Type B pancreatic cell (in vitro differentiated cells): ENCODE results near the gene UBE2L6. TPM values are rescaled to one million over a fixed set of nuclear protein-coding genes. Genes with fewer than 3 reads are reported as not detected.

ENCODE experiments used
- DNase-seq: peaks from one replicate; pipeline ENCODE4 v3.0.0; 2021; ENCODE audit warnings: mixed read lengths; ENCODE audit not compliant: unreplicated experiment; ENCODE audit errors: extremely low spot score
- H3K27ac Mint-ChIP-seq: 2 replicates; pipeline ENCODE4 v1.8.0; 2021; ENCODE audit warnings: mild to moderate bottlenecking, mixed read lengths
- H3K27me3 Mint-ChIP-seq: 2 replicates; pipeline ENCODE4 v1.8.0; 2021; ENCODE audit warnings: mixed read lengths
- H3K36me3 Mint-ChIP-seq: 2 replicates; pipeline ENCODE4 v1.8.0; 2021; ENCODE audit warnings: mixed read lengths
- H3K4me1 Mint-ChIP-seq: one replicate; pipeline ENCODE4 v1.8.0; 2021; ENCODE audit warnings: mixed read lengths; ENCODE audit not compliant: unreplicated experiment
- H3K4me3 Mint-ChIP-seq: 2 replicates; pipeline ENCODE4 v1.8.0; 2021; ENCODE audit warnings: mild to moderate bottlenecking, mixed read lengths
- H3K9me3 Mint-ChIP-seq: 2 replicates; pipeline ENCODE4 v1.8.0; 2021; ENCODE audit warnings: mixed read lengths
- total RNA-seq: library from RNA; stranded (reverse); gene quantifications from 2 replicates; pipeline ENCODE4 v1.2.1, GENCODE V29; 2021; ENCODE audit warnings: low replicate concordance
- TF ChIP-seq, protein P1 (sequence below): fragments of 200-600 bp; sonication (generic); conservative IDR thresholded peaks from 2 replicates; pipeline ENCODE4 v1.5.0; 2021; ENCODE audit warnings: antibody characterized with exemption, mild to moderate bottlenecking

UBE2L6 gene
- total RNA-seq, 1 donor from 2014 or later = 65.1 TPM

DNA sequence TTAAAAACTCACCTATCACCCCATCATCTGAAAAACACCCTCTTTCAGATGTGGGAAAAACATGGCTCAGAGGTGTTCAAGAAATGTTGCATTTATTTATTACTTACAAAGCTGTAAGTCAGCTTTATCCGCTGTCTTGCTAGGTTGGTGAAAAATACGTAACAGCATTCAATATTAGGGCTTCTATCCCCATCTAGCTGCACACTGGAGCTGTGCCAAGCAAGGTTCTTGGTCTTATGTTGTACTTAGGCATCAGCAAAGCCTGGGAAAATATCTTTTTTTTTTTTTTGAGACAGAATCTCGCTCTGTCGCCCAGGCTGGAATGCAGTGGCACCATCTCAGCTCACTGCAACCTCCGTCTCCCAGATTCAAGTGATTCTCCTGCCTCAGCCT is 37.6 kb upstream of the UBE2L6 start:
- TF ChIP-seq, protein P1, sequence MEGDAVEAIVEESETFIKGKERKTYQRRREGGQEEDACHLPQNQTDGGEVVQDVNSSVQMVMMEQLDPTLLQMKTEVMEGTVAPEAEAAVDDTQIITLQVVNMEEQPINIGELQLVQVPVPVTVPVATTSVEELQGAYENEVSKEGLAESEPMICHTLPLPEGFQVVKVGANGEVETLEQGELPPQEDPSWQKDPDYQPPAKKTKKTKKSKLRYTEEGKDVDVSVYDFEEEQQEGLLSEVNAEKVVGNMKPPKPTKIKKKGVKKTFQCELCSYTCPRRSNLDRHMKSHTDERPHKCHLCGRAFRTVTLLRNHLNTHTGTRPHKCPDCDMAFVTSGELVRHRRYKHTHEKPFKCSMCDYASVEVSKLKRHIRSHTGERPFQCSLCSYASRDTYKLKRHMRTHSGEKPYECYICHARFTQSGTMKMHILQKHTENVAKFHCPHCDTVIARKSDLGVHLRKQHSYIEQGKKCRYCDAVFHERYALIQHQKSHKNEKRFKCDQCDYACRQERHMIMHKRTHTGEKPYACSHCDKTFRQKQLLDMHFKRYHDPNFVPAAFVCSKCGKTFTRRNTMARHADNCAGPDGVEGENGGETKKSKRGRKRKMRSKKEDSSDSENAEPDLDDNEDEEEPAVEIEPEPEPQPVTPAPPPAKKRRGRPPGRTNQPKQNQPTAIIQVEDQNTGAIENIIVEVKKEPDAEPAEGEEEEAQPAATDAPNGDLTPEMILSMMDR = no peak
- Mint-ChIP-seq H3K4me3 (no peak overlapping the region), H3K27ac (no peak overlapping the region), H3K27me3 (no peaks in the 10 kb centered on the region), H3K36me3 (peaks cover 11% of the 10 kb centered on the region), H3K4me1 (peaks cover 7% of the 10 kb centered on the region), H3K9me3 (no peaks in the 10 kb centered on the region)
- DNase-seq = no peak

DNA sequence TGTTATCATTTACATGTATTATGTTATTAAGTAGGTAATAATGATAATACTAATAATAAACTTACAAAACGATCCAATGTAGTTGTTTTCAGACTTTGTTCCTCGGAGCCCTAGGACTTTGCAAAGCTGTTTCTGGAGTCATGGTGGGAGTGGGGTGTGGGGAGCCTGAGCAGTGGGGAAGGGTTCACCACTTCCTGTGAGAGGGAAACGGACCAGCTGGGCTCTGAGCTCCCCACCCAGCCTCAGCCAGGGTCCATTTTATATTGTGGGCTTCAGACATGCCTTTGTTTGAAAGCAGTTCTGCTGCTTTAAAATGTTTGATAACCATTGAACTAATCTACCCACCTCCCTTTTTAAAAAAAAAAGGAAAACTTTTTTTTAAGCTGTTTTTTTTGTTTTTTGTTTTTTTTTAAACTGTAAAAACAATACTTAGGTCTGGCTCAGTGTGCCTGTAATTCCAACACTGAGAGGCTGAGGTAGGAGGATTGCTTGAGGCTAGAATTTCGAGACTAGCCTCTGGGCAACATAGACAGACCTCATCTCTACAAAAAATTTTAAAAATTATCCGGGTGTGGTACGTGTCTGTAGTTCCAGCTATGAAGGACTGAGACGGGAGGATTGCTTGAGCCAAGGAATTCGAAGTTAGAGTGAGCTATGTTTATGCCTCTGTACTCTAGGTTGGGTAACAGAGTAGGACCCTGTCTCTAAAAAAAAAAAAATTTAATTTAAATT is 37.0 kb upstream of the UBE2L6 start:
- H3K27ac Mint-ChIP-seq = no peak overlapping the region
- peaks cover 12% of the 10 kb centered on the region for H3K4me1 Mint-ChIP-seq
- no peak overlapping the region for H3K4me3 Mint-ChIP-seq
- no peak for DNase-seq
- H3K9me3 Mint-ChIP-seq = no peaks in the 10 kb centered on the region
- TF ChIP-seq, protein P1 = no peak
- H3K27me3 Mint-ChIP-seq = no peaks in the 10 kb centered on the region
- H3K36me3 Mint-ChIP-seq = peaks cover 11% of the 10 kb centered on the region

DNA sequence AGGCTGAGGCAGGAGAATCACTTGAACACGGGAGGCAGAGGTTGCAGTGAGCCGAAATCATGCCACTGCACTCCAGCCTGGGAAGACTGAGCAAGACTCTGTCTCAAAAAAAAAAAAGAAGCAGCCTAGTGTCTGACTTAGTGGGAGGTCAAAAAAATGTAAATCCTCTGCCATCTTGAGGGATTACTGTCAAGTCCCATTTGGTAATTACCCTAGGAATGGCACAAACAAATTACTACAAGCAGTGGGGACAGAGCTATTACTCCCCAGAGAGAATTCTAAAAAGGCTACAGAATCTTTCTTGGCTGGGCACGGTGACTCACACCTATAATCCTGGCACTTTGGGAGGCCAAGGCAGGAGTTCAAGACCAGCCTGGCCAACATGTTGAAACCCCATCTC is 33.8 kb upstream of the UBE2L6 start:
- Mint-ChIP-seq H3K36me3 (peaks cover 6% of the 10 kb centered on the region), H3K4me1 (peaks cover 32% of the 10 kb centered on the region), H3K27me3 (no peaks in the 10 kb centered on the region), H3K4me3 (no peak overlapping the region), H3K9me3 (no peaks in the 10 kb centered on the region), H3K27ac (no peak overlapping the region)
- no peak for DNase-seq
- TF ChIP-seq, protein P1 = no peak

DNA sequence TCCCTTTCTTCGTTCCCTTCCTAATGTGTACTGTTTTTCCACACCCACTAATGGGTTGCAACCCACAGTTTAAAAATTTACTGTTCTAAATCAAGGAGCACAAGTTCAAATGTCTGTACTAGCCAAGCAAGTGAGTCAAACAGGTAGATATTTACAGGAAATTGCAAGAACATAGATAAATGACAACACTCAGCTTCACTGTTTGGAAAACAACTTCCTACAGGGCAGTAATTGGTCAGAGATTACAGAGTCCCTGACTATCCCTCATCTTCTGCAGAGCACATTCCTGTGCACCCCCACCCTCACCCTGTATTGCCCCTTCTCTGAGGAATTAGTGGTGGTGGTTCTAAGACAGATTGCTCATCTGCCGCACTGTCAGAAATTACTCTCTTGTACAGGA is 31.9 kb upstream of the UBE2L6 start:
- Mint-ChIP-seq H3K4me1 (peaks cover 40% of the 10 kb centered on the region), H3K27me3 (no peaks in the 10 kb centered on the region), H3K36me3 (peaks cover 3% of the 10 kb centered on the region), H3K27ac (peak overlapping the region; percentile 91), H3K4me3 (peak overlapping the region; percentile 86), H3K9me3 (no peaks in the 10 kb centered on the region)
- TF ChIP-seq, protein P1 = no peak
- no peak for DNase-seq

DNA sequence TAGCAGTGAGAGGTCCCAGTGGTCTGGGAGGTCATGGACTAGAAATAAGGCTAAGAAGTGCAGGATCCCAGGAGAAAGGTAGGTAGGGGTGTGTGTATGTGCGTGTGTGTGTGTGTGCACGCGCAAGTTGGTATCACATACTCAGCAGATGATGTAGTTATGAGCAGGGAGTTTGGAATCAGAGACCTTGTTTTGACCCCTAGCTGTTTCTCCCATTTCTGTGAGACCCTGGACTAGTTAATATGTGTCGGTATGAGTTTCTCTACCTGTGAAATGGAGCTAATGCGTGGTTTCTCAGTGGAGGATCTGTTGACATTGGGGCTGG is 31.3 kb upstream of the UBE2L6 start:
- TF ChIP-seq, protein P1 = no peak
- Mint-ChIP-seq H3K36me3 (peaks cover 3% of the 10 kb centered on the region), H3K27ac (peak overlapping the region; percentile 91), H3K4me3 (peak overlapping the region; percentile 86), H3K9me3 (no peaks in the 10 kb centered on the region), H3K27me3 (no peaks in the 10 kb centered on the region), H3K4me1 (peaks cover 40% of the 10 kb centered on the region)
- no peak for DNase-seq
